B cell (primary cell): ENCODE results near the gene SLC3A2. TPM values are rescaled to one million over a fixed set of nuclear protein-coding genes. Genes with fewer than 3 reads are reported as not detected.

ENCODE experiments used
- ATAC-seq: fragments of 200-7000 bp; cut with Tn5 transposase; one replicate; pipeline ENCODE4 v1.10.0; 2021; ENCODE audit warnings: low read depth, mild to moderate bottlenecking, moderate number of reproducible peaks, moderate library complexity
- CTCF ChIA-PET: fragments of 350-600 bp; sonication (Branson Sonifier 250); formaldehyde crosslinking; loops from one replicate; lab custom pipeline; 2021; ENCODE audit warnings: antibody characterized with exemption, inconsistent platforms; lab: Charles Lee
- POLR2A ChIA-PET: fragments of 350-600 bp; sonication (Branson Sonifier 250); formaldehyde crosslinking; loops from one replicate; lab custom pipeline; 2021; ENCODE audit warnings: antibody characterized with exemption; lab: Charles Lee
- DNase-seq: peaks from one replicate; pipeline ENCODE4 v3.0.0; 2013
- H2AFZ ChIP-seq: 2 replicates; pipeline ENCODE4 v1.6.1; 2012; ENCODE audit warnings: mild to moderate bottlenecking, low read depth, low read length; ENCODE audit not compliant: insufficient read depth, poor library complexity, severe bottlenecking
- H3K27ac ChIP-seq, 2 donors: 1 replicate in 1 of 2; 2 replicates in 1 of 2; pipeline ENCODE4 v1.5.1; 2012 to 2013; ENCODE audit warnings: low read length in 2 of 2, mild to moderate bottlenecking in 2 of 2, moderate library complexity in 1 of 2
- H3K27me3 ChIP-seq, 4 experiments: fragments of 200-600 bp in 1 of 4; sonication (generic) in 1 of 4; replicated peaks in 1 of 4; 1 replicate in 2 of 4; 2 replicates in 2 of 4; pipeline versions ENCODE4 v1.6.1 to v1.7.0; 2013 to 2016; ENCODE audit warnings: low read length in 3 of 4, mild to moderate bottlenecking in 2 of 4, mixed read lengths in 1 of 4, moderate library complexity in 1 of 4; ENCODE audit not compliant: insufficient read depth in 4 of 4, control insufficient read depth in 3 of 4; ENCODE audit errors: control extremely low read depth in 1 of 4
- H3K36me3 ChIP-seq, 2 experiments: replicated peaks in 1 of 2; 1 replicate in 1 of 2; 2 replicates in 1 of 2; pipeline versions ENCODE4 v1.6.1 to v1.7.1; 2013; ENCODE audit warnings: low read length in 1 of 2; ENCODE audit not compliant: insufficient read depth in 2 of 2, control insufficient read depth in 1 of 2; ENCODE audit errors: control extremely low read depth in 1 of 2, extremely low read depth in 1 of 2
- H3K4me1 ChIP-seq, 2 donors: fragments of 200-600 bp in 1 of 2; sonication (generic) in 1 of 2; 1 replicate in 1 of 2; 2 replicates in 1 of 2; pipeline versions ENCODE4 v1.5.1 to v1.6.1; 2013 to 2017; ENCODE audit warnings: low read length in 2 of 2; ENCODE audit not compliant: control insufficient read depth in 2 of 2, insufficient read depth in 2 of 2
- H3K4me2 ChIP-seq: replicated peaks from 2 replicates; pipeline ENCODE3; 2012; ENCODE audit warnings: mild to moderate bottlenecking, low read depth, low read length; ENCODE audit not compliant: poor library complexity, severe bottlenecking
- H3K4me3 ChIP-seq, 5 experiments: fragments of 200-600 bp in 1 of 5; sonication (generic) in 1 of 5; 1 replicate in 3 of 5; 2 replicates in 2 of 5; pipeline versions ENCODE4 v1.5.1 to v1.7.0; 2011 to 2016; ENCODE audit warnings: low read length in 4 of 5, mild to moderate bottlenecking in 4 of 5, low read depth in 2 of 5, control low read depth in 1 of 5, moderate library complexity in 1 of 5; ENCODE audit not compliant: insufficient read depth in 1 of 5; ENCODE audit errors: control extremely low read depth in 1 of 5, extremely low read depth in 1 of 5
- H3K79me2 ChIP-seq: fragments of 200-600 bp; sonication (generic); one replicate; pipeline ENCODE4 v1.6.0; 2016; ENCODE audit warnings: low read length; ENCODE audit not compliant: control insufficient read depth, insufficient read depth
- H3K9ac ChIP-seq: fragments of 200-600 bp; sonication (generic); 2 replicates; pipeline ENCODE4 v1.6.1; 2017; ENCODE audit warnings: mild to moderate bottlenecking, low read length, moderate library complexity
- H3K9me3 ChIP-seq, 3 donors: one replicate each; pipeline versions ENCODE4 v1.6.1 to v1.7.1; 2013; ENCODE audit warnings: low read length in 2 of 3; ENCODE audit not compliant: control insufficient read depth in 2 of 3, insufficient read depth in 1 of 3; ENCODE audit errors: control extremely low read depth in 1 of 3
- H4K20me1 ChIP-seq: 2 replicates; pipeline ENCODE4 v1.6.0; 2012; ENCODE audit warnings: mild to moderate bottlenecking, low read length; ENCODE audit not compliant: insufficient read depth, control insufficient read depth, poor library complexity, severe bottlenecking
- H3K27ac Mint-ChIP-seq: one replicate; pipeline ENCODE4 v1.8.0; 2021; ENCODE audit warnings: mixed read lengths
- H3K27me3 Mint-ChIP-seq: one replicate; pipeline ENCODE4 v1.8.0; 2021; ENCODE audit warnings: mixed read lengths
- H3K4me1 Mint-ChIP-seq: one replicate; pipeline ENCODE4 v1.8.0; 2021; ENCODE audit warnings: mixed read lengths
- H3K4me3 Mint-ChIP-seq: one replicate; pipeline ENCODE4 v1.8.0; 2021; ENCODE audit warnings: mixed read lengths
- H3K9me3 Mint-ChIP-seq: one replicate; pipeline ENCODE4 v1.8.0; 2022; ENCODE audit warnings: mixed read lengths; ENCODE audit not compliant: insufficient read depth
- CTCF ChIP-seq: fragments of 200-600 bp; IDR thresholded peaks from one replicate; pipeline ENCODE4 v1.8.0; 2022; ENCODE audit warnings: antibody characterized with exemption, mild to moderate bottlenecking
- EZH2 ChIP-seq: IDR thresholded peaks from 2 replicates; pipeline ENCODE4 v1.6.1; 2012; ENCODE audit warnings: borderline replicate concordance, low read depth, mild to moderate bottlenecking, moderate library complexity, low read length; ENCODE audit not compliant: insufficient read depth, poor library complexity, severe bottlenecking
- WGBS: methylation state at CpG from one replicate; pipeline ENCODE4 v1.1.5; 2013; ENCODE audit warnings: missing lambda C conversion rate; ENCODE audit not compliant: insufficient coverage; 5-methylcytosine and 5-hydroxymethylcytosine counted together
- intact Hi-C: fragments of 100-400 bp; cut with micrococcal nuclease; formaldehyde crosslinking; loops from one replicate; pipeline ENCODE4 v1.10.0; 2022
- polyA plus RNA-seq: library from polyadenylated mRNA; depleted of rRNA; stranded (reverse); fragments of >200 nt; gene quantifications from 2 replicates; pipeline ENCODE4 v1.2.3, GENCODE V29; 2012
- total RNA-seq, 2 donors: library from RNA; stranded (reverse); fragments of 120-200 nt in 1 of 2; gene quantifications; 1 replicate in 1 of 2; 2 replicates in 1 of 2; pipeline versions ENCODE4 v1.2.3 to v1.2.4, GENCODE V29; 2013 to 2022

The SLC3A2 gene
- total and polyA plus RNA-seq, 2 donors (not counting 1 experiment from before 2014, with no cell fraction given), result 92.0 to 148 TPM

- intact Hi-C loops, result no loop called here
- POLR2A ChIA-PET, result no interaction called here
- H3K27ac Mint-ChIP-seq, result no peak overlapping the region
Observed at GRCh38 chr11:62888406-62888805, 7.7 kb downstream of the SLC3A2 start.

GRCh38 chr11:62889126-62889483, 8.4 kb downstream of the SLC3A2 start:
- DNase-seq (no peak), ATAC-seq (no peak)
- no peak overlapping the region for H2AFZ ChIP-seq
- H4K20me1 ChIP-seq, result peaks cover 19% of the 10 kb centered on the region
- 85% methylated on average over 1 of the region's 2 CpGs for WGBS
- no peaks in the 10 kb centered on the region for H3K9me3 ChIP-seq
- H3K4me3 Mint-ChIP-seq, result no peak overlapping the region
- peaks cover 3 to 56% of the 10 kb centered on the region in 2 experiments for H3K36me3 ChIP-seq
- H3K27ac ChIP-seq, result no peak overlapping the region
- no peak overlapping the region for H3K4me2 ChIP-seq
- H3K4me3 ChIP-seq, result no peak overlapping the region
- H3K27me3 Mint-ChIP-seq, result no peaks in the 10 kb centered on the region
- no peaks in the 10 kb centered on the region for H3K27me3 ChIP-seq
- peaks cover 4% of the 10 kb centered on the region for H3K4me1 Mint-ChIP-seq
- no peaks in the 10 kb centered on the region for H3K9me3 Mint-ChIP-seq
- no peaks in the 10 kb centered on the region for H3K4me1 ChIP-seq
- H3K9ac ChIP-seq, result no peak overlapping the region
- H3K79me2 ChIP-seq, result peaks cover 8% of the 10 kb centered on the region
- intact Hi-C loops, result no loop called here
- no peak overlapping the region for H3K27ac Mint-ChIP-seq
- TF ChIP-seq CTCF (no peak), EZH2 (no peak)
- ChIA-PET POLR2A (no interaction called here), CTCF (interaction anchor here (1.3 kb wide), 1 partner anchor 10 kb away, joined by 3 read pairs; no protein-coding TSS in a partner anchor)

More at GRCh38 chr11:62888406-62888805, 7.7 kb downstream of the SLC3A2 start:
- no peak for ATAC-seq
- no peak for DNase-seq
- whole genome bisulfite sequencing, result 98% methylated on average over 14 of the region's 14 CpGs
- Histone ChIP-seq H3K79me2 (peaks cover 15% of the 10 kb centered on the region), H3K4me1 (peaks cover 0 to 4% of the 10 kb centered on the region in 2 donors), H3K4me2 (no peak overlapping the region), H2AFZ (no peak overlapping the region), H3K4me3 (no peak overlapping the region), H3K36me3 (peaks cover 3 to 63% of the 10 kb centered on the region in 2 experiments), H3K27me3 (no peaks in the 10 kb centered on the region), H3K9me3 (no peaks in the 10 kb centered on the region), H3K9ac (no peak overlapping the region), H3K27ac (no peak overlapping the region), H4K20me1 (peaks cover 26% of the 10 kb centered on the region)
- Mint-ChIP-seq H3K9me3 (no peaks in the 10 kb centered on the region), H3K4me3 (no peak overlapping the region), H3K27me3 (no peaks in the 10 kb centered on the region), H3K4me1 (peaks cover 10% of the 10 kb centered on the region)
- CTCF ChIA-PET, result no interaction called here
- TF ChIP-seq EZH2 (no peak), CTCF (no peak)
